ENCODE results near the gene KLHL3.

DNA sequence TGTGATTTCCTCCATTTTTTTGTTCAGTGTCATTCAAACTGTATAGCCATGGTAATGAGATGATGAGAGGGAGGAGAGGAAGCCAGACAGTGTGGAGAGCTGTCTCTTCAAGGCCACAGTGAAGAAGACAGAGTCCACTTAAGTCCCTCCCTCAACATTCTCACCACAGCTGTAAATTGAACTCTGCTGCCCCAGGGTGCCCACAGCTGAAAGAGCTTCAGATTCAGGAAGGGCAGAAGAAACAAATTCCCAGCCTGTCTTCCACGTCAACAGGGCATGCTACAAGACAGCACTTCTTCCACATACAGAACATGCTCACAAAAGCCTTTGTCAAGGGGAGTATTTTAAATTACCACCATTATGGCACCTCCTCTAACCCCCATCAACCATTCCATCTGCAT is 100.4 kb downstream of the KLHL3 start:
- TF ChIP-seq, protein P1, sequence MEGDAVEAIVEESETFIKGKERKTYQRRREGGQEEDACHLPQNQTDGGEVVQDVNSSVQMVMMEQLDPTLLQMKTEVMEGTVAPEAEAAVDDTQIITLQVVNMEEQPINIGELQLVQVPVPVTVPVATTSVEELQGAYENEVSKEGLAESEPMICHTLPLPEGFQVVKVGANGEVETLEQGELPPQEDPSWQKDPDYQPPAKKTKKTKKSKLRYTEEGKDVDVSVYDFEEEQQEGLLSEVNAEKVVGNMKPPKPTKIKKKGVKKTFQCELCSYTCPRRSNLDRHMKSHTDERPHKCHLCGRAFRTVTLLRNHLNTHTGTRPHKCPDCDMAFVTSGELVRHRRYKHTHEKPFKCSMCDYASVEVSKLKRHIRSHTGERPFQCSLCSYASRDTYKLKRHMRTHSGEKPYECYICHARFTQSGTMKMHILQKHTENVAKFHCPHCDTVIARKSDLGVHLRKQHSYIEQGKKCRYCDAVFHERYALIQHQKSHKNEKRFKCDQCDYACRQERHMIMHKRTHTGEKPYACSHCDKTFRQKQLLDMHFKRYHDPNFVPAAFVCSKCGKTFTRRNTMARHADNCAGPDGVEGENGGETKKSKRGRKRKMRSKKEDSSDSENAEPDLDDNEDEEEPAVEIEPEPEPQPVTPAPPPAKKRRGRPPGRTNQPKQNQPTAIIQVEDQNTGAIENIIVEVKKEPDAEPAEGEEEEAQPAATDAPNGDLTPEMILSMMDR (IDR thresholded peaks at IDR 0.05; ENCODE audit: extremely low read depth in 1 of 2, insufficient read depth in 1 of 2, low read depth in 1 of 2, low read length in 2 of 2), result no peak
- TF ChIP-seq POLR2AphosphoS5 (IDR thresholded peaks at IDR 0.05; ENCODE audit: insufficient read depth, low read depth, low read length), result no peak
- TF ChIP-seq FOS (IDR thresholded peaks at IDR 0.05; ENCODE audit: borderline replicate concordance, insufficient read depth, low read length), result no peak
- no peak for TF ChIP-seq EZH2 (IDR thresholded peaks at IDR 0.05; ENCODE audit: borderline replicate concordance, low read depth, low read length, severe bottlenecking)
- TF ChIP-seq MYC (IDR thresholded peaks at IDR 0.05; ENCODE audit: low read depth, low read length), result no peak
- TF ChIP-seq, protein P2, sequence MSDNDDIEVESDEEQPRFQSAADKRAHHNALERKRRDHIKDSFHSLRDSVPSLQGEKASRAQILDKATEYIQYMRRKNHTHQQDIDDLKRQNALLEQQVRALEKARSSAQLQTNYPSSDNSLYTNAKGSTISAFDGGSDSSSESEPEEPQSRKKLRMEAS (IDR thresholded peaks at IDR 0.05; ENCODE audit: insufficient read depth, insufficient read length), result no peak

Data from endothelial cell of umbilical vein (primary cell).